ENCODE results near the gene SSPN.

Gene SSPN

GRCh38 chr12:26266881-26267280 is 71.5 kb downstream of the SSPN start:
- DNase-seq (ENCODE audit: low read depth) = no peak

- DNase-seq (ENCODE audit: low read depth) = no peak
These were observed 73.6 kb downstream of the SSPN start for GRCh38 chr12:26268841-26269561.

DNA sequence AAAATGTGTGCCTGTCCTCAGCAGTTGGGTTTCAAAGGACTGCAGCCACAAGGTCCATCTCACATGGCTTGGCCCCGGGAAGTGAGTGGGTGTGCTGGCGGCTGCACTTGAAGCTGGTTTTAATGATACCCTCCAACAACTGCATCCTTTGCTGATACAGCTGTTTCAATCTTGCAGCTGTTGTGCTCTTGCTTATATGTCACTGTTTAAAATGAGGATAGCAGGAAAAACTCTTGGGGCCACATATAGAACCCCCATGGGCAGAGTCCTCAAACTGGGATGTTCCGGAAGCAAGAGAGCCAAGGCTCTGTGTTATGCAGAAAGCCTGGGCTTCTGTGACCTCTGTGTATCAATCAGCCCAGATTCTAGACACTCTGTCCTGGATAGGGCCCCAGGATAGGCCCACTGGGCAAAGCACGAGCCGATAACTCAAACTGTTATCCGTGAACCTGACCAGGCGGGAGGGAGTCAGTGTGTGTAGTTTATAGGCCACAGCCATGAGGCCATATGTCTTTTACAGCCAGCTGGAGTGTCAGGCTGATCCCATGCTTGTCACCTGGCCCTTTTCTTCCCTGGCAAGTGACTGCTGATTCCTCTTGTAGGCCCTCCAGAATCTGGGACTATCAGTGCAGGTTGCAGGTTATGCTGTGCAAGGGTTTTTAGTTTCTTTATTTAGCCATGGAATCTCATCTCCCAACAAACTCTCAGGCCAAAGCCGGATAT is 74.3 kb downstream of the SSPN start:
- DNase-seq (ENCODE audit: low read depth) = no peak

- DNase-seq (ENCODE audit: low read depth) = no peak
These were observed 75.7 kb downstream of the SSPN start for GRCh38 chr12:26271024-26271423.

- no peak for DNase-seq (ENCODE audit: low read depth)
These were observed 76.6 kb downstream of the SSPN start for GRCh38 chr12:26271889-26272492.

DNA sequence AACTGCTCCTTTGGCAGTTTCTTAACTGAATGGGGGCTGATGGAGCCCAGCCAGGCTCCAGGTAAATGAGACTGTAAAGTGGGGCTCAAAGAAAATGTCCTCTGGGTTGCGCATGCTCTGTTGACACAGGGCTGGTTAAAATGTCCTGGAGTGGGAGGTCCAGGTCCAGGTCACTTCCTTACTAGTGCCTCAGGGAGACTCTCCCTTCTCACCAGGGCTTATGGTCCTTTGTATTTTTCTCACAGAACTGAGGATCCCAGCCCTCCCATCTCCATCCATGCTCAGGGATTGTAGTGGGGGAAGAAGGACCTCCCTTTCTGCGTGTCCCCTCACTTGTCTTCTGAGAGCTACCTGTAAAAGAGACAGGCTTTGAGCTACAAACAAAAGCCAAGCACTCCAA is 77.5 kb downstream of the SSPN start:
- DNase-seq (ENCODE audit: low read depth) = no peak

GRCh38 chr12:26273811-26274210 is 78.4 kb downstream of the SSPN start:
- no peak for DNase-seq (ENCODE audit: low read depth)

DNA sequence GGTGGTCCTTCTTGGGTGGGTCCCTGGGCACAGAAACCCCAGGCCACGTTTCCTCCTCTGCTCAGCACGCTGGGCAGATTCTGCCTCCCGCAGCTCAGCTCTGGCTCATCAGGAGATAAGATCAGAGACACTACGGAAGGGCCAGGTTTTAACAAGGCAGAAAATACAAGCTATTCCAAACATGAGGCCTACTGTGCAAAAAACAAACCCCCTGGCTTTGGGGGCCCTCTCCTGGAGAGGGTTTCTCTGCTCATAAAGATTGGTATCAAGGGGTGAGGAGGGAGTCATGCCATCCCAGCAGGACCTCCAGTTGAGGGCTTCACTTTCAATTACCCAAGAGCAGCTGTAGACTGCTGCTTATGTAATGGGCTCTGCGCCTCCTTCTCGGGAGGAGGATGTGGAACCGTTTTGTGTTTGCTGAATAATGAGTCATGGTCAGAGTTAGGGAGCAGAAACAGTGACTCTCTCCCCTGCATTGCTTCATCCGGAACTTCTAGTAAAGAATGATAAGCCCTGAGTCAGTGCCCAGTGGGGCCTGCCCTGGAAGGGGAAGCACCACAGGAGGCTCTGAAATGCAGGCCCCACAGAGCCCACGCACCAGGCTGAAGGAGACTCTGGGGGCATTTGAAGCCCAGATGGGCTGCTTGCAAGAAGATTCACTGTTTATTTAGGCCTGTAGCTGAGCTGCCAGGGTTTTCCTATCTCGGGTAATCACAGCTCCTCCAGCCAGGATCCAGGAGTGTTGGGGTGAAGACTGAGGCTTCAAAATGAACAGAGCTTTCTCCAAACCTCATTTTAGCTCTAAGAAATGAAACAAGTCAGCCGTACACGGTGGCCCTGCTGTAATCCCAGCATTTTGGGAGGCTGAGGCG is 79.3 kb downstream of the SSPN start:
- DNase-seq (ENCODE audit: low read depth) = no peak

- DNase-seq (ENCODE audit: low read depth) = no peak
These were observed 80.1 kb downstream of the SSPN start for GRCh38 chr12:26275313-26276131.

- no peak for DNase-seq (ENCODE audit: low read depth)
These were observed 81.3 kb downstream of the SSPN start for GRCh38 chr12:26276709-26277108.

DNA sequence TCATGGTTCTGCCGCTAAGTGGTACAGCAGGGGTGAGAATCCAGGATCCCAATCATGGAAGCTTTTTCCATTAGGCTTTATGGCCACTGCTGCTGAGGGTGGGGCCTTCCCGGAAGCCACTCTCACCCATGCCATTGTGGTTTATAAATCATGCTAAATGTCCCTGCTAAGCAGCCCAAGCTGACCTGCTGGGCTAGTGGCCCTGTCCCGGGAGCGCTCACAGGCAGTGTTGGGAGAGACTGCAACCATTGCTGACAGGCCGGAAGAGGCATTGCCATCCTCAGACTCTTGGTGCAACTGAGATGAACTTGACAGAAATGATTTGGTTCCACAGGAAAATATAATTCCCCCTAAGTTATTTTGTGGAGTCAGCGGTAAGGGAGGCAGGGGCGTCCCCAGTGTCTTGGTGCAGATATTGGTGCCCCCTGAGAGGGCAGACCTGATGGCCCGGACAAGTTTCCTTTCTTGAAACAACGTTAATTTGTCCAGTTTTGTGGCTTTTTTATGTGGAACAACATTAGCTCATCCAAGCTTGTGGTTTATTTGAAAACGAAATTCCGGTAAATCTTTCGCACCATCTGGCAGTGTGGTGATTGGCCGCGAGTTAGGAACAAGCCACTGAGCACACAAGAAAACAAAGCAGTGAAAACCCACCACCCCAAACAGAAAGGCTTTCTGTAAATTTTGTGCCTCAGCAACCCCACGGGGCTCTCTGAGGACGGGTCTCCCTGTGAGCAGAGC is 82.3 kb downstream of the SSPN start:
- no peak for DNase-seq (ENCODE audit: low read depth)

- no peak for DNase-seq (ENCODE audit: low read depth)
These were observed 82.9 kb downstream of the SSPN start for GRCh38 chr12:26278266-26278665.

- DNase-seq (ENCODE audit: low read depth) = no peak
These were observed 83.3 kb downstream of the SSPN start for GRCh38 chr12:26278666-26279065.

GRCh38 chr12:26279091-26279490 is 83.7 kb downstream of the SSPN start:
- DNase-seq (ENCODE audit: low read depth) = no peak

DNA sequence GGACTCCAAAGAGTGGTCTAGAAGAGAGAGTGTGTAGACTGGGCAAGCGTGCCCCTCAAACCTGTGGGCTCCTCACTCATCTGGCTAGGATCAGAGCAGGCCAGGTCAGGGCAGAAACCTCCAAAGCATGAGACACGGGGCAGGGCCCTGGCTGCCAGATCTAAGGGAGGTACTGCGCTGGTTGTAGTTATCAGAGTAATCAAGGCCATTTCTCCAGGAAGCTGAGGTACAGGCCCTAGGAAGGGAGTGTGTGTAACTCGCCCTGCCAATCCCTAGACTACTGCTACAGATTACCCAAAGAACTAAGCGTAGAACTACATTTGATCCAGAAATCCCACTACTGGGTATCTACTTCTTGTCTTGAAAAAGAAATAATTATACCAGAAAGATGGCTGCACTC is 84.5 kb downstream of the SSPN start:
- no peak for DNase-seq (ENCODE audit: low read depth)

- no peak for DNase-seq (ENCODE audit: low read depth)
These were observed 85.5 kb downstream of the SSPN start for GRCh38 chr12:26280869-26281268.

- DNase-seq (ENCODE audit: low read depth) = no peak
These were observed 85.9 kb downstream of the SSPN start for GRCh38 chr12:26281320-26281719.

DNA sequence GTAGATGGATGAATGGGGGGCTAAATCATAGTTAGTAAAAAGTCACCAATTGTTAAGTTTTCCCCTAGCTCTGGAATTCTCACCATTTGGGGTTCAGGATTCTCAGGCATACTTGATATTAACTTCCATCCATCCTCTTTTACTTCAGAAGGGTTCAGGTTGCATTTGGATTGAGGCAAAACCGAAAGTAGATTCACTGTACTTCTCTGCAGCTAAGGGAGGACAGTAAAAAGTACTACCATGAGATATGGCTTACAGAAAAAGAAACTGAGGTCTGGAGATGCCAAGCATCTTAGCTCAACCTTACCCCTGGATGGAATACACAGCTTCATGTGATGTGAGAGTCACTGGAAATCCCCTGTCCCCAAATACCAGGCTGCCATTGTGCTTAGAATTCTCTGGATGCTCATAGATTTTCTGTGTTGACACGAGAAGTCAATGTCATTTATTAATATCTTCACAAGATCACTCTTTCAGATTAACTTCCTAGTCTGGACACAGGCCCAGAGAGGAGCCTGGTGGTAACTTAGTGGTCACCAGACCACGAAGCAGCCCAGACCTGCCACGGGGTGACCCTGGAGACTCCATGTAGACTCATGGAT is 87.1 kb downstream of the SSPN start:
- DNase-seq (ENCODE audit: low read depth) = no peak

- DNase-seq (ENCODE audit: low read depth) = no peak
These were observed 87.7 kb downstream of the SSPN start for GRCh38 chr12:26283046-26283445.

DNA sequence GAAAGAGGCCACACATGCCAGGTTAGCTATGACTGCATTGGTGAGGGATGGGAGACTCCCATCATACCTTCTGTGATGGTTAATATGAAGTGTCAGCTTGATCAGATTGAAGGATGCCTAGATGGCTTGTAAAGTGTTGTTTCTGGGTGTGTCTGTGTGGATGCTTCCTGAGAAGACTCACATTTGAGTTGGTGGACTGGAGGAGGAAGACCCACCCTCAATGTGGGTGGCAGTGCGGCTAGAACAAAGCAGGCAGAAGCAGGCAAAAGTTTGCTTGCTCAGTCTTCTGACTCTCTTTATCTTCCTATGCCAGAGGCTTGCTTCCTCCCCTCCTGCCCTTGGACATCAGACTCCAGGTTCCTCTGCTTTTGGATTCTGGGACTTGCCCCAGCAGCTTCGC is 88.2 kb downstream of the SSPN start:
- no peak for DNase-seq (ENCODE audit: low read depth)

Data from stimulated activated CD8-positive, alpha-beta memory T cell treated with anti-CD3 and anti-CD28 coated beads, Interleukin-15, amount 100 ng/mL, for 1 hour (primary cell).